DMS114 treated with DMSO at 0.1 percent for 48 hours (cell line): ENCODE data around the gene ITGA1.
"Not testable (repeated sequence)": the region's sequence is repeated elsewhere in the genome, so short reads cannot be mapped to it uniquely, and the experiment has no call there.

Experiments
- DNase-seq: peaks from one replicate; lab custom pipeline; 2025; ENCODE audit not compliant: unreplicated experiment; lab: John Stamatoyannopoulos, UW

Gene ITGA1

DNA sequence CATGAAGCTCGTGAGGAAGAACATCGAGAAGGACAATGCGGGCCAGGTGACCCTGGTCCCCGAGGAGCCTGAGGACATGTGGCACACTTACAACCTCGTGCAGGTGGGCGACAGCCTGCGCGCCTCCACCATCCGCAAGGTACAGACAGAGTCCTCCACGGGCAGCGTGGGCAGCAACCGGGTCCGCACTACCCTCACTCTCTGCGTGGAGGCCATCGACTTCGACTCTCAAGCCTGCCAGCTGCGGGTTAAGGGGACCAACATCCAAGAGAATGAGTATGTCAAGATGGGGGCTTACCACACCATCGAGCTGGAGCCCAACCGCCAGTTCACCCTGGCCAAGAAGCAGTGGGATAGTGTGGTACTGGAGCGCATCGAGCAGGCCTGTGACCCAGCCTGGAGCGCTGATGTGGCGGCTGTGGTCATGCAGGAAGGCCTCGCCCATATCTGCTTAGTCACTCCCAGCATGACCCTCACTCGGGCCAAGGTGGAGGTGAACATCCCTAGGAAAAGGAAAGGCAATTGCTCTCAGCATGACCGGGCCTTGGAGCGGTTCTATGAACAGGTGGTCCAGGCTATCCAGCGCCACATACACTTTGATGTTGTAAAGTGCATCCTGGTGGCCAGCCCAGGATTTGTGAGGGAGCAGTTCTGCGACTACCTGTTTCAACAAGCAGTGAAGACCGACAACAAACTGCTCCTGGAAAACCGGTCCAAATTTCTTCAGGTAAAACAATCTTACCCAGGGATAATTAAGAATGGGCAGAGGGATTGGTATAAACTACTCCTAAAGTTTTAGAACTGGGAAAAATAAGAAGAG is 12.9 kb downstream of the ITGA1 start:
- peak; percentile 9 for DNase-seq

DNA sequence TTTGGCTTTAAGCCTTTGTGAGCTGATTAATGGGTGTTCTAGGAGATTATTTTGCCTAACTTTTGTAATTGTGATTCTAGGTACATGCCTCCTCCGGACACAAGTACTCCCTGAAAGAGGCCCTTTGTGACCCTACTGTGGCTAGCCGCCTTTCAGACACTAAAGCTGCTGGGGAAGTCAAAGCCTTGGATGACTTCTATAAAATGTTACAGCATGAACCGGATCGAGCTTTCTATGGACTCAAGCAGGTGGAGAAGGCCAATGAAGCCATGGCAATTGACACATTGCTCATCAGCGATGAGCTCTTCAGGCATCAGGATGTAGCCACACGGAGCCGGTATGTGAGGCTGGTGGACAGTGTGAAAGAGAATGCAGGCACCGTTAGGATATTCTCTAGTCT is 13.6 kb downstream of the ITGA1 start:
- no peak for DNase-seq

GRCh38 chr5:52802272-52802973 is 14.7 kb downstream of the ITGA1 start:
- DNase-seq: no peak

DNA sequence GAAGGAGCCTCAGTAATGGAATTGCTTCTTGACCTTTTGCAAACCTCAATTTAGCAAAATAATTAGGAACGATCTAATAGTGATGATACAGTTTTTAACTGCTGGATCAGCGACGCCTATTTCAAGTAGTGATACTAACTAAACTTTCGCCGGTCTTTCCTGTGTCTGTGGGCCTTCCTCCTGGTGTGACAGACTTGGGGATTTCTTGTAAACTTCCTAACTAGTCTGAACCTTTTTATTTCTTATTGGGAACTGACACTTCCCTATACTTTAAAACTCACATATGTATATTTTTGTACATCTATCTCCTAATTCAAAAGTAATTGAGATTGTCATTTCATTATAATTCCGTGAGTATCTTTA is 15.2 kb downstream of the ITGA1 start:
- no peak for DNase-seq

- no peak for DNase-seq
Measured at GRCh38 chr5:52804387-52804791, 16.7 kb downstream of the ITGA1 start.

- DNase-seq: no peak
Measured at GRCh38 chr5:52804981-52805380, 17.3 kb downstream of the ITGA1 start.

DNA sequence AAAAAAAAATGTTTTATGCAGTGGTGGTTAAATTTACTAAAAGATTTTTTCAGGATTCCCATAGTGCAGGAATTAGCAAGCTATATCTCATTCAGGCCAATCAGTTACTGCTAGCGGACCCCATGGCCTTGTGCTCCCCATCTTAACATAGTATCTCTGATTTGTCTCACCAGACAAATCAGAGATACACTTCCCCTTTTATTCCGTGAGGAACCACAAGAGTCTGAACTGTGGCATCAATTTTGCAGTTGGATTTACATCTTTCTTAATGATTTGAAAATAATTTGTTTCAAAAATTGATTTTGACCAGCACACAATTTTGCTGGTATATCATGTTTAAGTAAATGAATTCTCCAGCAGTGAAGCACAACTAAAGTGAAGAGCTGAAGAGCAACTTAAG is 17.9 kb downstream of the ITGA1 start:
- no peak for DNase-seq

GRCh38 chr5:52807037-52807436 is 19.3 kb downstream of the ITGA1 start:
- no peak for DNase-seq

GRCh38 chr5:52807723-52808122 is 20.0 kb downstream of the ITGA1 start:
- DNase-seq: no peak

GRCh38 chr5:52808316-52808901 is 20.7 kb downstream of the ITGA1 start:
- DNase-seq: no peak

DNA sequence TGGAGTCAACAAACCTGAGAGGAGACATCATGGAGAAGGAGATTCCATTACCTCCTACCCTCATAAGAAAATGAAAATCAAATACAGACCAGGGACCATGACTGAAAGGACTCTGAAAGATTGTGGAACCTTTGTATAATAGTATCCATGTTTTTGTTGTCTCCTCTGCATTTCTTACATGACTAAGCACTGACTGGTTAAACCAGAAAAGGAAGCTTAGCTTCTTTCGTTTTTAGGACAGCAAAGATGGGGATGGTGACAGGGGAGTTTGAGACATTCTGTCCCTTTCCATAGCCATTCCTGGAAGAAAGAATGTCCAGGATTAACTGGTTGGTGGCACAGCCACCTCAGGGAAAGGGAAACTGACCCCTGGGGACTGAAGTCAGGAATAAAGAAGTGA is 22.2 kb downstream of the ITGA1 start:
- DNase-seq: no peak

DNA sequence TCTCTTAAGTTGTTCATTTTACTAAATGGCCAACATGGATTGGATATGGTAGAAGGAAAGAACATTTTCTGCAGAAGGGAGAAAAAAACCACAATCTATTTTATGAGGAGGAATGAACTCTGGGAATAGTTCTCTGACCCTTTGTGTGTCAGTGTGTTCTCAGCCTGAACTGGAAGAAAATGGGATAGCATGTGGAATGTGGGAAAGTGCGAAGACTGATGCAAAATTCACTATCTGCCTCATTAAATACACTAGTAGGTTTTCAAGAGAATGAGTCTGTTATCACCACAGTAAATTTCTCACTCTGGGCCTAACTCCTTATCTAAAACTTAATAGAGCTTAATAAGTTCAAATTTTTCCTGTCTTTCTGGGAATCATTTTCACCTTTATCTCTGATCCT is 22.7 kb downstream of the ITGA1 start:
- no peak for DNase-seq

DNA sequence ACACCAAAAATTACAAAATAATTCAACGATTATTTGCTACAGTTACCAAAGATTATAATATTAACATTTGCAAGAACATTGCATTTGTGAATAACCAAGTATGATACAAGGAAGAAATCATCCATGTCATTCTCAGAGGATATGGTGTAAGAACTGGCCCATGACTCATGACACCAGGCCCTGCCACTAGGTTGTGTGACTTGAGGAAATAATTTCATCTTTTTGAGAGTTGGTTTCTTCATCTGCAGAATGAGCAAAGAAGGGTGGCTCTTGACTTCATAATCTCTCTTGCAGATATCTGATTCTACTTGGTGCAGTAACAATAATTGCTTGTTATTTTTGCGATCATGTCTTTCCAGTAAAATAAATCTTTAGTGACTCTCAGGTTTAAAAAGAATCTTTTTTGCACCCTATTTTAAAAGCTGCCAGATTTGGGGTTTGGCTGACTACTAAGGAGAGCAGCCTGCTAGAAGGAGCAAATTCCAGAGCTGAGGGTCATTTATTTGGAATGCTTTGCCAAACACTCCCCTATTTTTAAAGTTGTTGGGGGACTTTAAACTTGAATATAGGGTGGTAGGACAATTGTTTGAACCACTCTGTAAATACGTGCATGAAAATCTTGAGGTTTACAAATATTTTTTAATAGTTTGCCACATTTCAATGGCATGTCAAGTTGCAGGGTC is 23.5 kb downstream of the ITGA1 start:
- no peak for DNase-seq

DNA sequence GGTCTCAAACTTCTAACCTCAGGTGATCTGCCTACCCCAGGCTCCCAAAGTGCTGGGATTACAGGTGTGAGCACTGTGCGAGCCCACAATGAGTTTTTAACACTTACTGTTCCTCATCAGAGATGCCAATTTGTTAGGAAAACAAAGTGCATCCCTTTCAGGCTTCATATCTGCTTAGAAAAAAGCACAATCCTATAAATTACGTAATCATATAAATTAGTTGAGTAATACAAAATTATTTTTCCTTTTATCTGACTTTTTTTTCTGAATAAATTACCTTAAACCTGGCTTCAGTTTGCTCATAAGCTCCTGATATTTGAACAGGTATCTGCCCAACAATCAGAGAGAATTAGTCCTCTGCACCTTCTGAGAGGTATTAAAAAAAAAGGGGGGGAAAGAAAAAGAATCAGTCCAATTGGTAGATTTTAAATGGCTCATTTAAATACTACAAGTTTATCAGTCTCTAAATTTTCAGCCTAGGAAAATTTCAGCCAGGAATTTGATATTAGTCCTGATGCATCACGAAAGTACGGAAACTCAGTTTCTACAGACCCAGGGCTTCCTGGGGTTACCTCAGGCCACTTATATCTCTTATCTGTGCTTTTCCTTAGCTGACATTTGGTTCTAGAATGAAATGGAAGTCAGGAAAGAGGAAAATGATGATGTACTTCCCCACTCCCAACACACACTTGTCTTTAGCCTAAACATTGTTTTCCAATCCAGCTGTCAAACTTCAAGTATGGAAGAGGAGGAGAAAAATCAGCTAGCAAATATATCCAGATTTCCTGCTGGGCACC is 26.8 kb downstream of the ITGA1 start:
- no peak for DNase-seq

- no peak for DNase-seq
Measured at GRCh38 chr5:52817818-52818217, 30.1 kb downstream of the ITGA1 start.

DNA sequence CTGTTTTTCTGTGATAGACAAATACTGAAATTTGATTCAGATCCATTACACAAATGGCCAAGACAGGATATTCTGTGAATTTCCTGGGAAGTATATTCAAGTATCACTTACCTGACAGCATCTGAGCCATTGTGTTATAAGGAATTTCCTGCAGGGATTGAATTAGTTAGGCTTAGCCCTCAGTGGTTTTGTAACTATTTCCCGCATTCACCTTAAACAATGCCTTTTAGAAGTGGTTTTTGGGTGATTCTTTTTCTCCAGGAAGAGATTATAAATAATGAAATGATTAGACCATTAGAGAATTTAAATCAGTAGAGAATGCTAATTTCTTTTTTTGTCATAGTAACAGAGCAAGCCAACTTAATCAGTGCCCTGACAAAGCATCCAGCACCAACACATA is 30.6 kb downstream of the ITGA1 start:
- no peak for DNase-seq

DNA sequence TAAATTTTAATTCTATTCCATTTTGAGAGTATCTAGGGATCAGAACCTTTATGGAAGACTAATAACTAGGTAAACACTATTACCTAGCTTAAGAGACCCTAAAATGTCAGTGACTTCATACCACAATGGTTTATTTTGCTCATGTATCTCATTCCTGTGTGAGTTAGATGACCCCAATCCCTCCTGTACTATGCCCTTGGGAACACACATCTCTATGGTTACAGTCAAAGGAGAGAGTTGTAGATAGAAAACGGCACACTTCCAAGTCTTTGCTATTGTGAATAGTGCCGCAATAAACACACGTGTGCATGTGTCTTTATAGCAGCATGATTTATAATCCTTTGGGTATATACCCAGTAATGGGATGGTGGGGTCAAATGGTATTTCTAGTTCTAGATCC is 31.1 kb downstream of the ITGA1 start:
- DNase-seq: not testable (repeated sequence)

DNA sequence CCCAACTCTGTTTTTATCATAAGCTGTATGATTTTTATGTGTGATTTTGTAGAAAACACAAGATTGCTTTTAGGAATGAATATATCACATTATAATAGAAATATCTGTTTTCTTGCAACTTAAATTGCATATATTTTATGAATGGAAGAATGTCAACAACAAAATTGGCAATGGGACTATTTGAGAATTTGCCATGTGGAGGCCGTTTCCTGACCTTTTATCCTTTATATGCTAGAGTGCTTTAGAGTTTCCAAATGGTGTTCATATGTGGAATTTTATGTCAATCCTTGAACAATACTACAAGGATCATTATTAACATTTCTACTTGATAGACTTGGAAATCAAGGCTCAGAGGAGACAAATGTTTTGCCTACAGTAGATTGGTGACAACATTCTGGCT is 34.2 kb downstream of the ITGA1 start:
- DNase-seq: no peak

- no peak for DNase-seq
Measured at GRCh38 chr5:52822437-52822836, 34.7 kb downstream of the ITGA1 start.

GRCh38 chr5:52824827-52825226 is 37.1 kb downstream of the ITGA1 start:
- no peak for DNase-seq

DNA sequence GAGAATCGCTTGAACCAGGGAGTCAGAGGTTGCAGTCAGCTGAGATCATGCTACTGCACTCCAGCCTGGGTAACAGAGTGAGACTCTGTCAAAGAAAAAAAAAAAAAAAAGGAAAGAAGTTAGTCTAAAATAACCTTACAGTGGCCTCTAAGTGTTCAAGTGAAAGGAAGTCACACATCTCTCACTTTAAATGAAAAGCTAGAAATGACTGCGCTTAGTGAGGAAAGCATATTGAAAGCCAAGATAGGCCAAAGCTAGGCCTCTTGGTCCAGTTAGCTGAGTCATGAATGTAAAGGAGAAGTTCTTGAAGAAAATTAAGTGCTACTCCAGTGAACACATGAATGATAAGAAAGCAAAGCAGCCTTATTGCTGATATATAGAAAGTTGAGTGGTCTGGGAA is 38.1 kb downstream of the ITGA1 start:
- DNase-seq: no peak
